ENCODE measurements around the gene PLCE1.

Gene PLCE1

GRCh38 chr10:93994438-93994801 is 689 bp downstream of the PLCE1 start:
- no peak for DNase-seq (ENCODE audit: low spot score)

- no peak for DNase-seq (ENCODE audit: low spot score)
Observed at GRCh38 chr10:93995182-93995581, 1.5 kb downstream of the PLCE1 start.

GRCh38 chr10:93995598-93996271 is 2.0 kb downstream of the PLCE1 start:
- no peak for DNase-seq (ENCODE audit: low spot score)

GRCh38 chr10:93996551-93996950 is 2.8 kb downstream of the PLCE1 start:
- no peak for DNase-seq (ENCODE audit: low spot score)

- DNase-seq (ENCODE audit: low spot score), result no peak
Observed at GRCh38 chr10:93997546-93997945, 3.8 kb downstream of the PLCE1 start.

GRCh38 chr10:93999401-93999851 is 5.7 kb downstream of the PLCE1 start:
- DNase-seq (ENCODE audit: low spot score), result no peak

GRCh38 chr10:94000638-94001415 is 7.1 kb downstream of the PLCE1 start:
- no peak for DNase-seq (ENCODE audit: low spot score)

GRCh38 chr10:94001416-94001810 is 7.7 kb downstream of the PLCE1 start:
- DNase-seq (ENCODE audit: low spot score), result no peak

- no peak for DNase-seq (ENCODE audit: low spot score)
Observed at GRCh38 chr10:94002156-94002555, 8.4 kb downstream of the PLCE1 start.

- no peak for DNase-seq (ENCODE audit: low spot score)
Observed at GRCh38 chr10:94003488-94003887, 9.8 kb downstream of the PLCE1 start.

- no peak for DNase-seq (ENCODE audit: low spot score)
Observed at GRCh38 chr10:94005050-94005449, 11.3 kb downstream of the PLCE1 start.

- no peak for DNase-seq (ENCODE audit: low spot score)
Observed at GRCh38 chr10:94006591-94007550, 13.1 kb downstream of the PLCE1 start.

- no peak for DNase-seq (ENCODE audit: low spot score)
Observed at GRCh38 chr10:94008526-94008925, 14.8 kb downstream of the PLCE1 start.

GRCh38 chr10:94010116-94010515 is 16.4 kb downstream of the PLCE1 start:
- DNase-seq (ENCODE audit: low spot score), result no peak

- no peak for DNase-seq (ENCODE audit: low spot score)
Observed at GRCh38 chr10:94010886-94011285, 17.2 kb downstream of the PLCE1 start.

GRCh38 chr10:94011296-94011695 is 17.6 kb downstream of the PLCE1 start:
- no peak for DNase-seq (ENCODE audit: low spot score)

- no peak for DNase-seq (ENCODE audit: low spot score)
Observed at GRCh38 chr10:94012834-94013233, 19.1 kb downstream of the PLCE1 start.

GRCh38 chr10:94013331-94013760 is 19.6 kb downstream of the PLCE1 start:
- DNase-seq (ENCODE audit: low spot score), result no peak

- DNase-seq (ENCODE audit: low spot score), result no peak
Observed at GRCh38 chr10:94014304-94014703, 20.6 kb downstream of the PLCE1 start.

GRCh38 chr10:94016727-94017714 is 23.3 kb downstream of the PLCE1 start:
- no peak for DNase-seq (ENCODE audit: low spot score)

- DNase-seq (ENCODE audit: low spot score), result no peak
Observed at GRCh38 chr10:94018107-94018506, 24.4 kb downstream of the PLCE1 start.

All from pons (tissue), 1 donor.